Parathyroid adenoma (tissue), 2 donors: ENCODE data around the gene PLCH1.

ENCODE experiments used
- H2AFZ ChIP-seq: fragments of 300-600 bp; sonication (generic); one replicate; pipeline ENCODE4 v1.7.0; 2017; ENCODE audit warnings: antibody characterized with exemption, mild to moderate bottlenecking
- H3K27ac ChIP-seq: fragments of 300-600 bp; sonication (generic); one replicate; pipeline ENCODE4 v1.7.0; 2017
- H3K27me3 ChIP-seq: fragments of 300-600 bp; sonication (generic); one replicate; pipeline ENCODE4 v1.7.0; 2017; ENCODE audit warnings: low read length; ENCODE audit not compliant: control insufficient read depth, insufficient read depth
- H3K36me3 ChIP-seq: fragments of 300-600 bp; sonication (generic); one replicate; pipeline ENCODE4 v1.7.0; 2017; ENCODE audit warnings: low read length; ENCODE audit not compliant: control insufficient read depth, insufficient read depth
- H3K4me1 ChIP-seq: fragments of 300-600 bp; sonication (generic); one replicate; pipeline ENCODE4 v1.7.0; 2017; ENCODE audit warnings: control low read depth
- H3K4me2 ChIP-seq: fragments of 300-600 bp; sonication (generic); one replicate; pipeline ENCODE4 v1.7.0; 2017; ENCODE audit warnings: low read length
- H3K4me3 ChIP-seq: fragments of 300-600 bp; sonication (generic); one replicate; pipeline ENCODE4 v1.7.0; 2017; ENCODE audit warnings: low read depth, low read length
- H3K79me2 ChIP-seq: fragments of 300-600 bp; sonication (generic); one replicate; pipeline ENCODE4 v1.7.0; 2017; ENCODE audit warnings: control low read depth
- H3K9ac ChIP-seq: fragments of 300-600 bp; sonication (generic); one replicate; pipeline ENCODE4 v1.7.0; 2017; ENCODE audit warnings: mild to moderate bottlenecking
- H3K9me3 ChIP-seq: fragments of 300-600 bp; sonication (generic); one replicate; pipeline ENCODE4 v1.7.0; 2017; ENCODE audit warnings: low read length; ENCODE audit not compliant: control insufficient read depth
- CTCF ChIP-seq: fragments of 300-600 bp; sonication (generic); IDR thresholded peaks from one replicate; pipeline ENCODE4 v1.7.0; 2017; ENCODE audit warnings: antibody characterized with exemption, mild to moderate bottlenecking
- donor health status: primary hyperparathyroidism.

The PLCH1 gene

GRCh38 chr3:155682426-155683343, 62.2 kb downstream of the PLCH1 start:
- Histone ChIP-seq H3K9me3 (no peaks in the 10 kb centered on the region), H3K27ac (no peak overlapping the region), H3K36me3 (no peaks in the 10 kb centered on the region), H3K4me3 (no peak overlapping the region), H3K27me3 (no peaks in the 10 kb centered on the region), H3K4me2 (no peak overlapping the region), H3K4me1 (no peaks in the 10 kb centered on the region), H3K79me2 (no peaks in the 10 kb centered on the region), H2AFZ (no peak overlapping the region), H3K9ac (no peak overlapping the region)
- TF ChIP-seq CTCF, result no peak

DNA sequence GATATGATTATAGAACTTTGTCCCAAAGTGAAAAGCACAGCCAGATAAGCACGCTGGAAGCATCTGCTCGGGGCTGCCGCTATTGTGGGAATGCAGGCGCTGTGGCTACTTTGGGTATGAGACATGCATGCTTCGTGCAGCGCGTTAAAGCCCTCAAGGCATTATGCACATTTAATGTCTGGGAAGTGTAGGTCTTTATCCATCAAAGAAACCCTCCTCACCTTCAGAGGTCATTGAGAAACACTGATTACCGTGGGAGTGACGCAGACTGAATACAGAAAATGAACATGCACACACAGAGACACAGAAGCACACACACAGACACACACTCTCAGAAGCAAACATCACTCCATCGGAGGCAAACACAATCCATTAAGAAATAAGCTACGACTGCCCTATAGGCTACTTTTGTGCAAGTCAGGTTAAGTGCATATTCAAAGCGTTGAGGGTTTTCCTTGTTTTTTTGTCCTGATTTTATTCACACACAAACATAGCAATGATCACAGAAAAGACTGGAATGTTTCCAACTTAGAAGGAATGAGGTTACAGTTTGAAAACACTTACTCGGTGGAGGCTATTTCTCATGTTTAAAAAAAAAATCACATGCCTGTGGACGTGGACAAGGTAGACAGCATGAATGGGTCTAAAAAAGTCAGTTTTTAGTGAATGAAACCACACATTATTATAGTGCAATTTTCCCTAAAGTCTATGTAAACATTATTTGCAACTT, 68.5 kb downstream of the PLCH1 start:
- H3K79me2 ChIP-seq, result no peaks in the 10 kb centered on the region
- no peak overlapping the region for H3K9ac ChIP-seq
- no peak overlapping the region for H3K27ac ChIP-seq
- H3K27me3 ChIP-seq, result no peaks in the 10 kb centered on the region
- TF ChIP-seq CTCF, result no peak
- H2AFZ ChIP-seq, result peak overlapping the region; percentile 67
- no peaks in the 10 kb centered on the region for H3K9me3 ChIP-seq
- H3K4me2 ChIP-seq, result no peak overlapping the region
- no peak overlapping the region for H3K4me3 ChIP-seq
- H3K4me1 ChIP-seq, result peaks cover 7% of the 10 kb centered on the region
- no peaks in the 10 kb centered on the region for H3K36me3 ChIP-seq

DNA sequence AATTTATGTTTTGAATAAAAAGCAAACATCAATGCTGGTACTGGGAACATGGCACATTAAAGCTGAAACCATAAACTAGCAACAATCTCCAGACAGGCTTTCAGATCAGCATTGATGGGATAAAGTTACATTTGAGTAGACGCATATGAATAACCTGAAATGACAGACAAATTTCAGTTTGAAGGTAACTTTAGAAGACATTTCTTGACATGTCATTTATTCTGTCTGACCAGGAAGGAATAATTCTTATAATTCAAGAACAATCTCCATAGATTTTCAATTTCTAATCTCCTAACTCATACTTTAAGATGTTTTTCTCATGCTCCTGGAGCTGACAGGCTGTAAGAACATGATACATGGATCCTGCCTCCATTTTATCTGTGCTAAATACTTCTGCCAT, 69.8 kb downstream of the PLCH1 start:
- H3K4me2 ChIP-seq, result no peak overlapping the region
- H3K4me1 ChIP-seq, result peaks cover 7% of the 10 kb centered on the region
- no peak for TF ChIP-seq CTCF
- no peak overlapping the region for H3K9ac ChIP-seq
- H3K27ac ChIP-seq, result no peak overlapping the region
- no peaks in the 10 kb centered on the region for H3K79me2 ChIP-seq
- H2AFZ ChIP-seq, result peak overlapping the region; percentile 47
- no peaks in the 10 kb centered on the region for H3K9me3 ChIP-seq
- H3K4me3 ChIP-seq, result no peak overlapping the region
- H3K27me3 ChIP-seq, result no peaks in the 10 kb centered on the region
- H3K36me3 ChIP-seq, result no peaks in the 10 kb centered on the region

GRCh38 chr3:155673421-155673820, 71.5 kb downstream of the PLCH1 start:
- Histone ChIP-seq H3K4me1 (peaks cover 7% of the 10 kb centered on the region), H3K4me3 (no peak overlapping the region), H3K27ac (no peak overlapping the region), H3K36me3 (no peaks in the 10 kb centered on the region), H3K9me3 (no peaks in the 10 kb centered on the region), H3K27me3 (no peaks in the 10 kb centered on the region), H3K9ac (no peak overlapping the region), H3K4me2 (no peak overlapping the region), H2AFZ (peak overlapping the region; percentile 55), H3K79me2 (no peaks in the 10 kb centered on the region)
- no peak for TF ChIP-seq CTCF
